Smooth muscle cell (in vitro differentiated cells): ENCODE measurements around the gene CDC37. TPM values are rescaled to one million over a fixed set of nuclear protein-coding genes. Genes with fewer than 3 reads are reported as not detected.

Experiments
- DNase-seq: peaks from one replicate; lab custom pipeline; 2025; ENCODE audit not compliant: unreplicated experiment; lab: John Stamatoyannopoulos, UW
- H2AFZ ChIP-seq: fragments of 200-600 bp; sonication (generic); 2 replicates; pipeline ENCODE4 v1.6.0; 2016; ENCODE audit warnings: antibody characterized with exemption, low read depth, mild to moderate bottlenecking
- H3F3A ChIP-seq: fragments of 200-600 bp; sonication (generic); 2 replicates; pipeline ENCODE4 v1.6.0; 2017; ENCODE audit warnings: antibody characterized with exemption, low read depth
- H3K27ac ChIP-seq: fragments of 200-600 bp; sonication (generic); 2 replicates; pipeline ENCODE4 v1.5.1; 2016; ENCODE audit warnings: low read depth, mild to moderate bottlenecking
- H3K27me3 ChIP-seq: fragments of 200-600 bp; sonication (generic); 2 replicates; pipeline ENCODE4 v1.6.1; 2016; ENCODE audit warnings: low read depth, mild to moderate bottlenecking
- H3K36me3 ChIP-seq: fragments of 200-600 bp; sonication (generic); 2 replicates; pipeline ENCODE4 v1.5.1; 2016; ENCODE audit warnings: low read depth
- H3K4me1 ChIP-seq: fragments of 200-600 bp; sonication (generic); 2 replicates; pipeline ENCODE4 v1.5.1; 2016; ENCODE audit warnings: low read depth
- H3K4me2 ChIP-seq: fragments of 200-600 bp; sonication (generic); 2 replicates; pipeline ENCODE4 v1.6.0; 2016; ENCODE audit warnings: mild to moderate bottlenecking
- H3K4me3 ChIP-seq: fragments of 200-600 bp; sonication (generic); 2 replicates; pipeline ENCODE4 v1.5.1; 2016; ENCODE audit warnings: mild to moderate bottlenecking
- H3K79me2 ChIP-seq: fragments of 200-600 bp; sonication (generic); 2 replicates; pipeline ENCODE4 v1.6.0; 2016; ENCODE audit warnings: low read depth, mild to moderate bottlenecking
- H3K9ac ChIP-seq: fragments of 200-600 bp; sonication (generic); 2 replicates; pipeline ENCODE4 v1.6.0; 2016; ENCODE audit warnings: low read depth
- H3K9me3 ChIP-seq: fragments of 200-600 bp; sonication (generic); replicated peaks from 2 replicates; pipeline ENCODE4 v1.5.1; 2016; ENCODE audit warnings: low read depth
- H4K20me1 ChIP-seq: fragments of 200-600 bp; sonication (generic); 2 replicates; pipeline ENCODE4 v1.6.0; 2016; ENCODE audit warnings: low read depth
- CTCF ChIP-seq: fragments of 200-600 bp; sonication (generic); IDR thresholded peaks from 2 replicates; pipeline ENCODE4 v1.5.1; 2017; ENCODE audit warnings: borderline replicate concordance, mild to moderate bottlenecking, antibody characterized with exemption; ENCODE audit not compliant: insufficient read depth, poor library complexity, severe bottlenecking
- WGBS: methylation state at CpG from one replicate; pipeline ENCODE4 v1.1.7; 2016; ENCODE audit warnings: low lambda C conversion rate; 5-methylcytosine and 5-hydroxymethylcytosine counted together
- polyA plus RNA-seq: library from polyadenylated mRNA; unstranded; fragments of >200 nt; fragmentation: Nextera tagmentation; extraction: Ambion mirVana; gene quantifications from 2 replicates; pipeline ENCODE4 v1.2.1, GENCODE V29; 2016
- total RNA-seq: library from RNA; depleted of rRNA; stranded (reverse); fragments of >200 nt; gene quantifications from 2 replicates; pipeline ENCODE4 v1.2.3, GENCODE V29; 2014

CDC37 gene
- total and polyA plus RNA-seq, 2 experiments from 2014 or later: 98.4 to 186 TPM

DNA sequence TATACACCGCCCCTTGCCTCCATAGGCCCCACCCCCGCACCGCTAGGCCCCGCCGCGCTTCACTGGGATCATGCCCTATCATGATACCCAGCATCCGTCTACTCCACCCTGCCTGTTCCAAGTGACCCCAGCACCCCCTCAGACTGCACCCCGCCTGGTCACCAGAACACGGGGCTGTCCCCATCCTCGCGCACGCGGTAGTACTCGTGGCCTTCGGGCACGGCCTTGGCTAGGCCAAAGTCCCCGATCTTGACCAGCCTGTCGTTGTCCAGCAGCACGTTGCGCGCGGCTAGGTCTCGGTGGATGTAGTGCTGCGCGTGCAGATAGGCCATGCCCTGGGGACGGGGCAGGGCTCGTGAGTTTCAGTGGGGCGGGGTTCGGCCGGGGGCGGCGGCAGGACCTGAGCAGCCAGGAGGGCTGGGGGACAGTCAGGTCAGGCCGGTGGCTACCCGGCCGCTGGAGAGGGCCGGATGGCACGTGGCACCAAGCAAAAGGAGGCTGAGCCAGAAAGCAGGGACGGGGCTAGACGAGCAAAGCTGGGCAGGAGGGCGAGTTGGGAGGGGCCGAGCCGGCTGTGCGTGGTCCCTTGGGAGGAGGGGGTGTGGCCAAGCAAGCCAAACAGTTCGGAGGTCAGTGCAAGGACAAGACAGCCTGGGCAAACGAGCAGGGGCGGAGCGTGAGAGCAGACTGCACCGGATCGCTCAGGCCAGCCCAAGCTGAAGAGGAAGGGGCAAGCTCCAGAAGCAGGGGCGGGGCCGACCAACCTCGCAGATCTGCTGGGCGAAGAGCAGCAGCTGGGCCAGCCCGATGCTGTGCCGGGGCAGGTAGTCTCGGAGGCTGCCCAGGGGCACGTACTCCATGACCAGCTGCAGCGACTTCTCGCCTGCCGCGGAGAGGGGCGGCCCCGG lies 50.3 kb downstream of the CDC37 start:
- peaks cover 9% of the 10 kb centered on the region for H3K4me1 ChIP-seq
- no peak overlapping the region for H3K4me2 ChIP-seq
- H3K27ac ChIP-seq: no peak overlapping the region
- H3K9me3 ChIP-seq: no peaks in the 10 kb centered on the region
- WGBS: 40% methylated on average over 56 of the region's 63 CpGs
- no peaks in the 10 kb centered on the region for H3K27me3 ChIP-seq
- H2AFZ ChIP-seq: no peak overlapping the region
- no peaks in the 10 kb centered on the region for H3K79me2 ChIP-seq
- DNase-seq: no peak
- no peaks in the 10 kb centered on the region for H3F3A ChIP-seq
- TF ChIP-seq CTCF: no peak
- H4K20me1 ChIP-seq: peaks cover 5% of the 10 kb centered on the region
- H3K4me3 ChIP-seq: no peak overlapping the region
- H3K9ac ChIP-seq: no peak overlapping the region
- no peaks in the 10 kb centered on the region for H3K36me3 ChIP-seq

GRCh38 chr19:10346509-10346908 lies 56.8 kb downstream of the CDC37 start:
- WGBS: 78% methylated on average over 10 of the region's 10 CpGs
- H4K20me1 ChIP-seq: no peaks in the 10 kb centered on the region
- H2AFZ ChIP-seq: no peak overlapping the region
- H3K4me2 ChIP-seq: no peak overlapping the region
- no peak overlapping the region for H3K4me3 ChIP-seq
- H3K9ac ChIP-seq: no peak overlapping the region
- no peaks in the 10 kb centered on the region for H3K4me1 ChIP-seq
- H3F3A ChIP-seq: no peaks in the 10 kb centered on the region
- H3K36me3 ChIP-seq: no peaks in the 10 kb centered on the region
- no peak overlapping the region for H3K27ac ChIP-seq
- no peaks in the 10 kb centered on the region for H3K9me3 ChIP-seq
- no peak for DNase-seq
- H3K79me2 ChIP-seq: no peaks in the 10 kb centered on the region
- H3K27me3 ChIP-seq: no peaks in the 10 kb centered on the region
- TF ChIP-seq CTCF: no peak

GRCh38 chr19:10344780-10345179 lies 58.6 kb downstream of the CDC37 start:
- H3K9me3 ChIP-seq: no peaks in the 10 kb centered on the region
- TF ChIP-seq CTCF: no peak
- no peaks in the 10 kb centered on the region for H3K79me2 ChIP-seq
- no peak overlapping the region for H2AFZ ChIP-seq
- no peak overlapping the region for H3K4me2 ChIP-seq
- no peaks in the 10 kb centered on the region for H3K4me1 ChIP-seq
- H3K36me3 ChIP-seq: no peaks in the 10 kb centered on the region
- DNase-seq: no peak
- H3K9ac ChIP-seq: no peak overlapping the region
- no peaks in the 10 kb centered on the region for H3K27me3 ChIP-seq
- H3F3A ChIP-seq: no peaks in the 10 kb centered on the region
- 81% methylated on average over 10 of the region's 10 CpGs for whole genome bisulfite sequencing
- H3K4me3 ChIP-seq: no peak overlapping the region
- H3K27ac ChIP-seq: no peak overlapping the region
- H4K20me1 ChIP-seq: no peaks in the 10 kb centered on the region

DNA sequence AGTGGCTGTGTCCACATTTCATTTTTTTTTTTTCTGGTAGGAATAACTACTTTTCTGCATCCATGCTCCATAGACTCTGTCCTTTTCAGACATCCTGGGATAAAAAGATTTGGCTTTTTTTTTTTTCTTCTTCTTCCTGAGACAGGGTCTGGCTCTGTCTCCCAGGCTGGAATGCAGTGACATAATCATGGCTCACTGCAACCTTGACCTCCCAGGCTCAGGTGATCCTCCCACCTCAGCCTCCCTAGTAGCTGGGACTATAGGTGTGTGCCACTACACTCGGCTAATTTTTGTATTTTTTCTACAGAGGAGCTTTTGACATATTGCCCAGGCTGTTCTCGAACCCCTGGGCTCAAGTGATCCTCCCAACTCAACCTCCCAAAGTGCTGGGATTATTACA lies 59.8 kb downstream of the CDC37 start:
- H3K4me1 ChIP-seq: no peaks in the 10 kb centered on the region
- H3K9me3 ChIP-seq: no peaks in the 10 kb centered on the region
- H2AFZ ChIP-seq: no peak overlapping the region
- TF ChIP-seq CTCF: no peak
- no peaks in the 10 kb centered on the region for H3F3A ChIP-seq
- H3K36me3 ChIP-seq: no peaks in the 10 kb centered on the region
- no peak overlapping the region for H3K4me2 ChIP-seq
- H3K9ac ChIP-seq: no peak overlapping the region
- no peak for DNase-seq
- H3K27ac ChIP-seq: no peak overlapping the region
- H4K20me1 ChIP-seq: no peaks in the 10 kb centered on the region
- H3K79me2 ChIP-seq: no peaks in the 10 kb centered on the region
- no peak overlapping the region for H3K4me3 ChIP-seq
- WGBS: 77% methylated on average over 2 of the region's 2 CpGs
- H3K27me3 ChIP-seq: no peaks in the 10 kb centered on the region
